ENCODE data around the gene TMPRSS6. TPM values are rescaled to one million over a fixed set of nuclear protein-coding genes. Genes with fewer than 3 reads are reported as not detected.

TMPRSS6 gene
- total and polyA plus RNA-seq, 2 of the 13 experiments (the other 11 are each of a cell fraction or from before 2014, with no cell fraction given): 4.2 to 4.8 TPM

DNA sequence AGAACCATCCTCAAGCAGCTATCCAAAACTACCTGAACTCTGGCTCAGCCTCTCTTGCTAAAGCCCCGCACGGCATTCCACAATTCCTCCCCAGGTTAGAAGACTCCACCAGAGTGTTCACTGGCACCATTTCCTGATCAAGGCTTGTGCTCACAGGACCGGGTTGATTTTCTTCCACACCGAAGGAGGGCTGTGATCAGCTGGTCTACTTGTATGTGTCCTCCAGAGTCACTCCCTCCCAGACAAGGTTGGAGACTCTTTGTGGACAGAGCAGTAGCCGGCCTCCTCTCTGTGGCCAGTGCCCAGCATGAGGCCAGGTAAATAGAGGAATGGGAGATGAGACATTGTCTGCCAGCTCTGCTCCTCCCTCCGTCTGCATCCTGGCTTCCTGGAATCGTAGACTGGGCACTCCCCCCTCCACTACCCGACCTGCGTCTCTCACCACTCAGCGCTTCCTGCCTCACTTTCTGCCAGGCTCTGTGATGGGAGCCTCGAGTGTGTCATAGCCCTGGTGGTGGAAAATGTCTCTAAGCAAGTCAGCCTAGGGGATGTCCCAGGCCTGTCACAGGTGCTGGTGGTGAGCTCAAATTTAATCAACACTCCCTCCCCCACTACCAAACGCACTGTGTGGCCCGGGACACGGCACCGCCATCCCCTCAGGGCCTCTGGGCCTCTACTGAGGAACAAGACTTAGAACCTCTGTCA is 12.5 kb upstream of the TMPRSS6 start (continued):
- TF ChIP-seq NR2F6 (IDR thresholded peaks at IDR 0.05) (no peak), NR2F6 (CRISPR knock-in tag; IDR thresholded peaks at IDR 0.05) (no peak)

DNA sequence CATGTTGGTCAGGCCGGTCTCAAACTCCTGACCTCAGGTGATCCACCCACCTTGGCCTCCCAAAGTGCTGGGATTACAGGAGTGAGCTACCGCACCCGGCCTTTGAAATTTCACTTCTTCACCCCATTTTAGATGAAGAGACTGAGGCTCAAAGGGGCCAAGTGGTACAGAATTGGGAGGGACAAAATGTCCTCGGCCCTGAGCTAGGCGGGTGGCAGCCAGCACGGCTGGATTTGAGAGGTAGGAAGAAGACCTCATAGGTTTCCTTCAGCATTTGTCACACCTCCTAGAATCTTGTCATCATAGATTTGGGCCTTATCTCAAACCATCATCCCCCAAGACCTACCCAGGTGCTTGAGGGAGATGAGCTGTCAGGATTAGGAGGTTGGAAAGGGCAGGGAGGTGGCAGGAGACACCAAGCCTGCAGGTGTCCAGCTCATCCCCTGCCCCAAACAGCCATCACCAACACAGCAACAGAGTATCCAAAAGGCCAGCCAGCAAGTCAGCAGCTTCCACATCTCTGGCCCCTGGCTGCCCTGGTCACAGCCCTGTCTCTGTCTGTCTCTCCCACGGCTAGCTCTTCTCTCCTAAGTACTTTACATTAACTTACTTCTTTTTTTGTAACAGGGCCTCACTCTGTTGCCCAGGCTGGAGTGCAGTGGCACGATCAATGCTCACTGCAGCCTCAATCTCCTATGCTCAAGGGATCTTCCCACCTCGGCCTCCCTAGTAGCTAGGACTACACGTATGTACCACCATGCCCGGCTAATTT is 11.2 kb upstream of the TMPRSS6 start:
- WGBS (ENCODE audit: low lambda C conversion rate): 59% methylated on average over 11 of the region's 11 CpGs
- Histone ChIP-seq H3K4me3 (replicated peaks in 1 of 3; ENCODE audit: insufficient read depth in 1 of 3, low read depth in 2 of 3, low read length in 3 of 3) (no peak overlapping the region), H2AFZ (ENCODE audit: low read length) (no peak overlapping the region), H3K4me2 (ENCODE audit: low read depth, low read length) (no peak overlapping the region), H3K4me1 (ENCODE audit: insufficient read depth, low read length) (peaks cover 17% of the 10 kb centered on the region), H3K27ac (ENCODE audit: extremely low read length, insufficient read depth, low read length) (no peak overlapping the region), H3K79me2 (ENCODE audit: insufficient read depth, low read length) (no peaks in the 10 kb centered on the region), H3K27me3 (ENCODE audit: control insufficient read depth in 1 of 2, insufficient read depth in 2 of 2, low read length in 2 of 2) (peaks cover 3 to 38% of the 10 kb centered on the region in 2 experiments; a peak in 4 of 5 replicates), H3K36me3 (replicated peaks in 1 of 2; ENCODE audit: control insufficient read depth in 1 of 2, insufficient read depth in 2 of 2, low read length in 2 of 2) (no peaks in the 10 kb centered on the region), H4K20me1 (ENCODE audit: insufficient read depth, low read length) (no peaks in the 10 kb centered on the region), H3K9me3 (ENCODE audit: low read length) (no peaks in the 10 kb centered on the region), H3K9ac (ENCODE audit: insufficient read depth, low read depth, low read length) (no peak overlapping the region)
- no TSS peak for BruUV-seq (replicated peaks)
- no peak for DNase-seq (ENCODE audit: low spot score)
- ChIA-PET POLR2A (no interaction called here), CTCF (ENCODE audit: low intra/inter-chr PET ratio, low total read pairs) (no interaction called here)
- in situ Hi-C loops (cut with HindIII; ENCODE audit: extremely low pct_ligation_motif_present, low pct_unique_long_range_greater_than_20kb): no loop called here
- intact Hi-C loops (cut with micrococcal nuclease; ENCODE audit: unreplicated experiment): no loop called here
- no peak for ATAC-seq
- TF ChIP-seq, protein P1, sequence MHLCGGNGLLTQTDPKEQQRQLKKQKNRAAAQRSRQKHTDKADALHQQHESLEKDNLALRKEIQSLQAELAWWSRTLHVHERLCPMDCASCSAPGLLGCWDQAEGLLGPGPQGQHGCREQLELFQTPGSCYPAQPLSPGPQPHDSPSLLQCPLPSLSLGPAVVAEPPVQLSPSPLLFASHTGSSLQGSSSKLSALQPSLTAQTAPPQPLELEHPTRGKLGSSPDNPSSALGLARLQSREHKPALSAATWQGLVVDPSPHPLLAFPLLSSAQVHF (CRISPR knock-in tag; IDR thresholded peaks at IDR 0.05): no peak
- TF ChIP-seq AKAP8 (CRISPR knock-in tag; IDR thresholded peaks at IDR 0.05): no peak
- no peak for TF ChIP-seq ZNF720 (CRISPR knock-in tag; IDR thresholded peaks at IDR 0.05)
- TF ChIP-seq, protein P2, sequence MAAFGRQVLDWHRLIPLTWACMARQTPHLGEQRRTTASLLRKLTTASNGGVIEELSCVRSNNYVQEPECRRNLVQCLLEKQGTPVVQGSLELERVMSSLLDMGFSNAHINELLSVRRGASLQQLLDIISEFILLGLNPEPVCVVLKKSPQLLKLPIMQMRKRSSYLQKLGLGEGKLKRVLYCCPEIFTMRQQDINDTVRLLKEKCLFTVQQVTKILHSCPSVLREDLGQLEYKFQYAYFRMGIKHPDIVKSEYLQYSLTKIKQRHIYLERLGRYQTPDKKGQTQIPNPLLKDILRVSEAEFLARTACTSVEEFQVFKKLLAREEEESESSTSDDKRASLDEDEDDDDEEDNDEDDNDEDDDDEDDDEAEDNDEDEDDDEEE (CRISPR knock-in tag; IDR thresholded peaks at IDR 0.05): no peak
- no peak for FAIRE-seq
